PC-3 (cell line): ENCODE measurements around the gene TDP2. TPM values are rescaled to one million over a fixed set of nuclear protein-coding genes. Genes with fewer than 3 reads are reported as not detected.

Experiments used
- ATAC-seq: fragments of 200-7000 bp; cut with Tn5 transposase; 2 replicates; pipeline ENCODE4 v1.9.1; 2020; ENCODE audit warnings: mild to moderate bottlenecking, moderate library complexity
- BruUV-seq: library from RNA; stranded (reverse); fragments of 400-500 nt; replicated peaks from 2 replicates; lab custom pipeline; 2021; lab: Mats Ljungman, UMichigan
- CTCF ChIA-PET: fragments of 300-600 bp; sonication (Branson Sonifier 250); formaldehyde crosslinking; loops from one replicate; lab custom pipeline; 2022; ENCODE audit warnings: antibody characterized with exemption; lab: Charles Lee
- POLR2A ChIA-PET: fragments of 300-600 bp; sonication (Branson Sonifier 250); formaldehyde crosslinking; loops from one replicate; lab custom pipeline; 2022; ENCODE audit warnings: antibody characterized with exemption; ENCODE audit not compliant: unreplicated experiment; lab: Charles Lee
- DNase-seq: peaks from one replicate; pipeline ENCODE4 v3.0.0-alpha.2; 2015
- H2AFZ ChIP-seq: fragments of 300-600 bp; sonication (generic); 2 replicates; pipeline ENCODE4 v1.6.0; 2016; ENCODE audit warnings: antibody characterized with exemption, low read length
- H3F3A ChIP-seq: fragments of 300-600 bp; sonication (generic); one replicate; pipeline ENCODE4 v1.6.0; 2017; ENCODE audit warnings: antibody characterized with exemption, low read length, control low read depth, mild to moderate bottlenecking; ENCODE audit not compliant: unreplicated experiment
- H3K27ac ChIP-seq: fragments of 300-600 bp; sonication (generic); 2 replicates; pipeline ENCODE4 v1.5.1; 2016; ENCODE audit warnings: mild to moderate bottlenecking, low read length
- H3K27me3 ChIP-seq: fragments of 300-600 bp; sonication (generic); 2 replicates; pipeline ENCODE4 v1.6.1; 2016; ENCODE audit warnings: low read length, mixed read lengths
- H3K36me3 ChIP-seq: fragments of 300-600 bp; sonication (generic); 2 replicates; pipeline ENCODE4 v1.6.1; 2016; ENCODE audit warnings: low read depth, mixed run types, low read length, mixed read lengths
- H3K4me1 ChIP-seq: fragments of 300-600 bp; sonication (generic); 2 replicates; pipeline ENCODE4 v1.5.1; 2016; ENCODE audit warnings: low read length; ENCODE audit not compliant: insufficient read depth
- H3K4me2 ChIP-seq: fragments of 300-600 bp; sonication (generic); 2 replicates; pipeline ENCODE4 v1.6.0; 2016; ENCODE audit warnings: low read length
- H3K4me3 ChIP-seq: fragments of 300-600 bp; sonication (generic); 2 replicates; pipeline ENCODE4 v1.5.1; 2016; ENCODE audit warnings: mild to moderate bottlenecking, low read length, mixed read lengths
- H3K79me2 ChIP-seq: fragments of 300-600 bp; sonication (generic); 2 replicates; pipeline ENCODE4 v1.6.1; 2017; ENCODE audit warnings: low read length, mixed read lengths
- H3K9ac ChIP-seq: fragments of 300-600 bp; sonication (generic); 2 replicates; pipeline ENCODE4 v1.6.0; 2016; ENCODE audit warnings: mild to moderate bottlenecking, low read length
- H3K9me2 ChIP-seq: fragments of 300-600 bp; sonication (generic); replicated peaks from 2 replicates; pipeline ENCODE4 v1.6.1; 2016; ENCODE audit warnings: mixed run types, low read length, mixed read lengths
- H3K9me3 ChIP-seq: fragments of 300-600 bp; sonication (generic); 2 replicates; pipeline ENCODE4 v1.6.1; 2016; ENCODE audit warnings: low read length, mixed read lengths
- H4K20me1 ChIP-seq: fragments of 300-600 bp; sonication (generic); 2 replicates; pipeline ENCODE4 v1.6.1; 2016; ENCODE audit warnings: low read length, mixed read lengths
- EZH2 ChIP-seq: fragments of 300-600 bp; sonication (generic); IDR thresholded peaks from one replicate; pipeline ENCODE4 v1.6.1; 2017; ENCODE audit warnings: antibody characterized with exemption, mild to moderate bottlenecking, low read length; ENCODE audit not compliant: unreplicated experiment
- EZH2phosphoT487 ChIP-seq: fragments of 300-600 bp; sonication (generic); IDR thresholded peaks from 2 replicates; pipeline ENCODE4 v1.6.1; 2018; ENCODE audit warnings: mild to moderate bottlenecking, antibody characterized with exemption, low read length, borderline replicate concordance
- intact Hi-C: fragments of 100-400 bp; cut with micrococcal nuclease; formaldehyde crosslinking; loops from 2 replicates; pipeline ENCODE4 v1.9.0; 2023
- total RNA-seq: library from RNA; depleted of rRNA; stranded (reverse); fragments of >200 nt; gene quantifications from 2 replicates; pipeline ENCODE4 v1.2.3, GENCODE V29; 2014
- TF ChIP-seq, protein P1 (sequence below): fragments of 300-600 bp; sonication (generic); conservative IDR thresholded peaks from 2 replicates; pipeline ENCODE4 v1.5.1; 2017; ENCODE audit warnings: antibody characterized with exemption, low read depth, mild to moderate bottlenecking, low read length

The TDP2 gene
- total RNA-seq, 1 experiment from 2014 or later: 20.6 TPM

- no peak overlapping the region for H3K9ac ChIP-seq
- H3K4me1 ChIP-seq: no peaks in the 10 kb centered on the region
- no peaks in the 10 kb centered on the region for H3K36me3 ChIP-seq
- ChIA-PET CTCF (no interaction called here), POLR2A (no interaction called here)
- H3K9me2 ChIP-seq: no peaks in the 10 kb centered on the region
- no peaks in the 10 kb centered on the region for H4K20me1 ChIP-seq
- intact Hi-C loops: no loop called here
- H3F3A ChIP-seq: no peaks in the 10 kb centered on the region
- no peak overlapping the region for H3K27ac ChIP-seq
- H3K79me2 ChIP-seq: no peaks in the 10 kb centered on the region
- ATAC-seq (no peak), DNase-seq (no peak)
- H3K4me3 ChIP-seq: no peak overlapping the region
- H3K27me3 ChIP-seq: no peaks in the 10 kb centered on the region
- TF ChIP-seq EZH2phosphoT487: no peak
- no peak for TF ChIP-seq EZH2
- TF ChIP-seq, protein P1, sequence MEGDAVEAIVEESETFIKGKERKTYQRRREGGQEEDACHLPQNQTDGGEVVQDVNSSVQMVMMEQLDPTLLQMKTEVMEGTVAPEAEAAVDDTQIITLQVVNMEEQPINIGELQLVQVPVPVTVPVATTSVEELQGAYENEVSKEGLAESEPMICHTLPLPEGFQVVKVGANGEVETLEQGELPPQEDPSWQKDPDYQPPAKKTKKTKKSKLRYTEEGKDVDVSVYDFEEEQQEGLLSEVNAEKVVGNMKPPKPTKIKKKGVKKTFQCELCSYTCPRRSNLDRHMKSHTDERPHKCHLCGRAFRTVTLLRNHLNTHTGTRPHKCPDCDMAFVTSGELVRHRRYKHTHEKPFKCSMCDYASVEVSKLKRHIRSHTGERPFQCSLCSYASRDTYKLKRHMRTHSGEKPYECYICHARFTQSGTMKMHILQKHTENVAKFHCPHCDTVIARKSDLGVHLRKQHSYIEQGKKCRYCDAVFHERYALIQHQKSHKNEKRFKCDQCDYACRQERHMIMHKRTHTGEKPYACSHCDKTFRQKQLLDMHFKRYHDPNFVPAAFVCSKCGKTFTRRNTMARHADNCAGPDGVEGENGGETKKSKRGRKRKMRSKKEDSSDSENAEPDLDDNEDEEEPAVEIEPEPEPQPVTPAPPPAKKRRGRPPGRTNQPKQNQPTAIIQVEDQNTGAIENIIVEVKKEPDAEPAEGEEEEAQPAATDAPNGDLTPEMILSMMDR: no peak
- no TSS peak for BruUV-seq
- H2AFZ ChIP-seq: no peak overlapping the region
- no peaks in the 10 kb centered on the region for H3K9me3 ChIP-seq
- no peak overlapping the region for H3K4me2 ChIP-seq
Observed at GRCh38 chr6:24606200-24606930, 60.3 kb downstream of the TDP2 start.

DNA sequence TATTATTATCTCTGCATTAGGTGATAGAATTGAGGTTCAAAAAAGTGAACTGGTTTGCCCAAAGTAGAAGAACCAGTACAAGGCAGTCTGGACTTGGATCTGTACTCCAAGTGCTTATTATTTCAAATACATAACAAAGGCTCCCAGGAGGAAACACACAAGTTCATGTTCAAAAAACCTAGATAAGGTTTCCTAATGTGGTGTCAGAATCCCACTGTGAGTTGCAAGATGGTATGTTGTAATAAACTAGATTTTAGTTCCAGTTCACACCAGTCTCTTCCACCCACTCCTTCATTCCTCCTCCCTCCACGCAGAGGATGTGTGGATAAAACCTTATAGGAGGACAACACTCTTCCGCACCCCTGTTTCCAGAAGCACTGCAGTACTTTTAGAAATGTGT lies 63.5 kb downstream of the TDP2 start:
- POLR2A ChIA-PET: no interaction called here
- H2AFZ ChIP-seq: no peak overlapping the region
- H4K20me1 ChIP-seq: no peaks in the 10 kb centered on the region
- DNase-seq (no peak), ATAC-seq (no peak)
- BruUV-seq: no TSS peak
- H3K79me2 ChIP-seq: no peaks in the 10 kb centered on the region
- H3K9ac ChIP-seq: no peak overlapping the region
- H3K9me2 ChIP-seq: no peaks in the 10 kb centered on the region
- H3K9me3 ChIP-seq: no peaks in the 10 kb centered on the region
- H3K27me3 ChIP-seq: no peaks in the 10 kb centered on the region
- no peaks in the 10 kb centered on the region for H3F3A ChIP-seq
- intact Hi-C loops: no loop called here
- CTCF ChIA-PET: no interaction called here
- no peaks in the 10 kb centered on the region for H3K4me1 ChIP-seq
- H3K4me2 ChIP-seq: no peak overlapping the region
- TF ChIP-seq, protein P1: no peak
- TF ChIP-seq EZH2phosphoT487: no peak
- no peak for TF ChIP-seq EZH2
- no peak overlapping the region for H3K4me3 ChIP-seq
- no peak overlapping the region for H3K27ac ChIP-seq
- H3K36me3 ChIP-seq: no peaks in the 10 kb centered on the region

DNA sequence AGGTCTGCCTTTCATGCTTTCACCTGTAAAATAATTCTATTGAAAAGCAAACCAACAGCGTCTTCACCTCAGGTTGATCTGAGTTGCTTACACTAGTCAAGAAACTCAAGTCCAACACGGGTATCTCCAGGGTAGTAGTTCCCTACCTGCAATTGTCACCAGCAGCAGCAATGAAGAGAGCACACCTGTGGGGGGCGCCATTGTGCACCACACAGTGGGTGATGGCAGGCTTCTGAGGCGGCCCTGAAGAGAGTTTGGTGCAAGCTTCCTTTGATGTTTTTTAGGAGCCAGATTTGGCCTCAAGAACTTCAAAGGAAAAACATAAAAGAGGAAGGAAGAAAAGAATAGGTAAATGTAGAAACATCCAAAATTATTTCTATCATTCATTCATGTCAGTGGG lies 65.8 kb downstream of the TDP2 start:
- H3K27ac ChIP-seq: no peak overlapping the region
- no peaks in the 10 kb centered on the region for H3K79me2 ChIP-seq
- no peaks in the 10 kb centered on the region for H3K27me3 ChIP-seq
- no peak overlapping the region for H3K9ac ChIP-seq
- H3K9me2 ChIP-seq: no peaks in the 10 kb centered on the region
- no peaks in the 10 kb centered on the region for H3K4me1 ChIP-seq
- H3K9me3 ChIP-seq: no peaks in the 10 kb centered on the region
- DNase-seq (no peak), ATAC-seq (no peak)
- POLR2A ChIA-PET: no interaction called here
- TF ChIP-seq, protein P1: peak; percentile 55
- no peak for TF ChIP-seq EZH2
- H3K4me2 ChIP-seq: no peak overlapping the region
- CTCF ChIA-PET: no interaction called here
- no TSS peak for BruUV-seq
- no peaks in the 10 kb centered on the region for H3K36me3 ChIP-seq
- H2AFZ ChIP-seq: no peak overlapping the region
- H3F3A ChIP-seq: no peaks in the 10 kb centered on the region
- no peaks in the 10 kb centered on the region for H4K20me1 ChIP-seq
- intact Hi-C loops: no loop called here
- H3K4me3 ChIP-seq: no peak overlapping the region
